ENCODE measurements around the gene DIAPH3.

GRCh38 chr13:60211548-60211947 is 47.8 kb upstream of the DIAPH3 start:
- TF ChIP-seq CTCF (IDR thresholded peaks at IDR 0.05) (no peak), POLR2A (IDR thresholded peaks at IDR 0.05) (no peak)
